ENCODE data around the gene ROR1. TPM values are rescaled to one million over a fixed set of nuclear protein-coding genes. Genes with fewer than 3 reads are reported as not detected.
A peak's percentile ranks its signal among the peaks of the same experiment; 100 is the strongest.

The ROR1 gene
- total RNA-seq, 1 donor from 2014 or later = 0.26 TPM

GRCh38 chr1:63912643-63913042 is 138.8 kb downstream of the ROR1 start:
- FAIRE-seq (no peak), DNase-seq (ENCODE audit: low read depth) (no peak)
- no peaks in the 10 kb centered on the region for H3K27me3 ChIP-seq (ENCODE audit: control insufficient read depth, insufficient read depth, low read length)
- no peaks in the 10 kb centered on the region for H3K36me3 ChIP-seq (ENCODE audit: control insufficient read depth, insufficient read depth, low read length)
- TF ChIP-seq, protein P1, sequence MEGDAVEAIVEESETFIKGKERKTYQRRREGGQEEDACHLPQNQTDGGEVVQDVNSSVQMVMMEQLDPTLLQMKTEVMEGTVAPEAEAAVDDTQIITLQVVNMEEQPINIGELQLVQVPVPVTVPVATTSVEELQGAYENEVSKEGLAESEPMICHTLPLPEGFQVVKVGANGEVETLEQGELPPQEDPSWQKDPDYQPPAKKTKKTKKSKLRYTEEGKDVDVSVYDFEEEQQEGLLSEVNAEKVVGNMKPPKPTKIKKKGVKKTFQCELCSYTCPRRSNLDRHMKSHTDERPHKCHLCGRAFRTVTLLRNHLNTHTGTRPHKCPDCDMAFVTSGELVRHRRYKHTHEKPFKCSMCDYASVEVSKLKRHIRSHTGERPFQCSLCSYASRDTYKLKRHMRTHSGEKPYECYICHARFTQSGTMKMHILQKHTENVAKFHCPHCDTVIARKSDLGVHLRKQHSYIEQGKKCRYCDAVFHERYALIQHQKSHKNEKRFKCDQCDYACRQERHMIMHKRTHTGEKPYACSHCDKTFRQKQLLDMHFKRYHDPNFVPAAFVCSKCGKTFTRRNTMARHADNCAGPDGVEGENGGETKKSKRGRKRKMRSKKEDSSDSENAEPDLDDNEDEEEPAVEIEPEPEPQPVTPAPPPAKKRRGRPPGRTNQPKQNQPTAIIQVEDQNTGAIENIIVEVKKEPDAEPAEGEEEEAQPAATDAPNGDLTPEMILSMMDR (IDR thresholded peaks at IDR 0.05; ENCODE audit: insufficient read depth, low read length, severe bottlenecking) = no peak
- no peak overlapping the region for H3K4me3 ChIP-seq (ENCODE audit: low read depth, low read length)

DNA sequence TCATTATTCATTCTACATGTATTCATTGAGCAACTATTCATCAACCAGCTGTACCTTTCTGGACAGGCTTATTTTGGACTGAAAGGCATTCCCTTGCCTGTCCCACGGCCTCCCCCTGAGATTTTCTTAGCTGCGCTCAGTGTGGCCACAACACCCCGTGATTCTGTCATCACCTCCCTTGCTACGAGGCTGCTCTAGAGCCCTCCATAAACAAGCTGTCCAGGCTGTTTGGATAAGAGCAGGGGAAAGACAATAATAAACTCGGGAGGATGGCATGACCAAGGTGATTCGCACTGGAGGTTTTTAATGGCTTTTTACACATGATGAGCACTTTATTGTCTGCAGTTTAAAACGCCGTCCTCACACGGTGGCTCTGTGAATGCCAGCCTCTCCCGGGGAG is 139.7 kb downstream of the ROR1 start:
- DNase-seq (ENCODE audit: low read depth) = no peak
- Histone ChIP-seq H3K27me3 (ENCODE audit: control insufficient read depth, insufficient read depth, low read length) (no peaks in the 10 kb centered on the region), H3K4me3 (ENCODE audit: low read depth, low read length) (no peak overlapping the region), H3K36me3 (ENCODE audit: control insufficient read depth, insufficient read depth, low read length) (no peaks in the 10 kb centered on the region)
- TF ChIP-seq, protein P1 (IDR thresholded peaks at IDR 0.05; ENCODE audit: insufficient read depth, low read length, severe bottlenecking) = no peak
- FAIRE-seq = no peak

DNA sequence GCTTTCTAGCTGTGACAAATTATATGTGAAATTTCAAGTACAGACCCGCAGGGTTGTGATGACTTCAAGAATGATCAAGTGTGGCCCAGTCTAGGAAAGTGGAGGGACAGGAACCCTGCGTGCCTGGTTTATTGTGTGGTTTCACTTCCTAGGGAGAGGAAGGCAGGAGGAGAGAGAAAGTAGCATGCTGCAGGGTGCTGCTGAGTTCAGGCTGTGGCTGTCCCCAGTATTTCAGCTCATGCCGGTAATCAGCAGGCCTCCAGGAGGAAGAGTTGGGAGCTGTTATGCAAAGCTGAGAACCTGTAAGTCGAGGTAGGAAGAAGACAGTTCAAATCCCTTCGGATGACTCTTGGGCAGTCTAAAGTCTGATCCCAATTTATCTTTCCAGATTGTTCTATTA is 140.4 kb downstream of the ROR1 start:
- H3K27me3 ChIP-seq (ENCODE audit: control insufficient read depth, insufficient read depth, low read length) = no peaks in the 10 kb centered on the region
- TF ChIP-seq, protein P1 (IDR thresholded peaks at IDR 0.05; ENCODE audit: insufficient read depth, low read length, severe bottlenecking) = no peak
- FAIRE-seq (no peak), DNase-seq (ENCODE audit: low read depth) (peak; percentile 17)
- no peak overlapping the region for H3K4me3 ChIP-seq (ENCODE audit: low read depth, low read length)
- no peaks in the 10 kb centered on the region for H3K36me3 ChIP-seq (ENCODE audit: control insufficient read depth, insufficient read depth, low read length)

- FAIRE-seq (no peak), DNase-seq (ENCODE audit: low read depth) (no peak)
- H3K36me3 ChIP-seq (ENCODE audit: control insufficient read depth, insufficient read depth, low read length) = no peaks in the 10 kb centered on the region
- no peak overlapping the region for H3K4me3 ChIP-seq (ENCODE audit: low read depth, low read length)
- H3K27me3 ChIP-seq (ENCODE audit: control insufficient read depth, insufficient read depth, low read length) = no peaks in the 10 kb centered on the region
- TF ChIP-seq, protein P1 (IDR thresholded peaks at IDR 0.05; ENCODE audit: insufficient read depth, low read length, severe bottlenecking) = no peak
Observed at GRCh38 chr1:63914706-63915105, 140.9 kb downstream of the ROR1 start.

DNA sequence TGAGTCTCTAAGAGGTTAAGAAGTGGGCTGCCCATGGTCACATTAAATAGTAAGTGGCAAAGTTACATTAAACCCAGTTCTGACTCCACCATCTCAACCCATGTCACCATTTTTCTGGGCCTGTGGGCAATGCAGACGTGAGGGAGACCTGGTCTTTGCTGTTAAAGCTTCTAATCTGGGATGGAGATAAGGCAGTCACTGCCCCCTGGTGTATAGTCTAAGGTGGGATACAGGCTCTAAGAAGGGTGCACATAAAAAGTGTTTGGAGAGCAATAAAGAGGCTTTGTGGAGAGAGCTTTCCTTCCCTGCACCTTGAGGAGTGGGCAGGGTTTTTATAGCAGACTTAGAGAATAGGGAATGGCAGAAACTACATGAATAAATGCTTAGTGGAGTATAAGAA is 141.3 kb downstream of the ROR1 start:
- FAIRE-seq (no peak), DNase-seq (ENCODE audit: low read depth) (peak; percentile 8)
- Histone ChIP-seq H3K36me3 (ENCODE audit: control insufficient read depth, insufficient read depth, low read length) (no peaks in the 10 kb centered on the region), H3K27me3 (ENCODE audit: control insufficient read depth, insufficient read depth, low read length) (no peaks in the 10 kb centered on the region), H3K4me3 (ENCODE audit: low read depth, low read length) (no peak overlapping the region)
- TF ChIP-seq, protein P1 (IDR thresholded peaks at IDR 0.05; ENCODE audit: insufficient read depth, low read length, severe bottlenecking) = peak; percentile 7
